Measurements from ENCODE around the gene FCHSD2. TPM values are rescaled to one million over a fixed set of nuclear protein-coding genes. Genes with fewer than 3 reads are reported as not detected.

The FCHSD2 gene
- total and polyA plus RNA-seq, 2 of the 13 experiments (the other 11 are each of a cell fraction or from before 2014, with no cell fraction given): 20.5 to 24.8 TPM

DNA sequence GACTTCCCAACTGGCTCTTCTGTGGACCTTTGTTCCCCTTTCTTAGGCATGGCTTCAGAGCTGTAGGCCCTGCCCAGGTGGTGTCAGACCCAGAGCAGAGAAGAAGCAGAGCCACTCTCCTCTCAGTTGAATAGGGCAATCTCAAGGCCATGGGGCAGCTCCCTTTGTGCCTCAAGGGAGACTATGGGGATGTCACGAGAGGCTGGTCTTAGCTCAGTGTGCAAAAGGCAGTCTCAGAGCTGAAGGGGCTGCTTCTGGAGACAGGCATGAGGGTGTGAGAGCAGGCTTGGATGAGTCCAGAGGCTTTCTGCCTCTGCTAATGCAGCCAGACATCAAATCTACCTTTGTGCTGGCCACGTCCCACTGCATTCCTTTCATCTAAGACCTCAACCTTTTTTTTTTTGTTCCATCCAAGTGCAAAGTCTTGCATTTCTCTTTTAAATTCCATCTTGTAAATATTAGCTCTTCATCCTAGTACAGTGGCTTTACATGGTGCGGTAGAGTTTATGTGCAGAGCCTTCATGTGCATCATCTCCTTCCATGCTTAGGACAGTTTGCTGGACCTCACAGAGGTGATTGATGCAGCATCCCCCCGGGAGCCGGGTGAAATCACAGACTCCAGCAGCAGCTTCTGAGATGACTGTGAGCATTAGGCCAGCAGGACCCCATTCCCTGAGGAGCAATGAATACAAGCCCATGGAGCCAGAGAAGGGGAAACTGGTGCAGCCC lies 34.2 kb upstream of the FCHSD2 start (continued):
- TF ChIP-seq, protein P1, sequence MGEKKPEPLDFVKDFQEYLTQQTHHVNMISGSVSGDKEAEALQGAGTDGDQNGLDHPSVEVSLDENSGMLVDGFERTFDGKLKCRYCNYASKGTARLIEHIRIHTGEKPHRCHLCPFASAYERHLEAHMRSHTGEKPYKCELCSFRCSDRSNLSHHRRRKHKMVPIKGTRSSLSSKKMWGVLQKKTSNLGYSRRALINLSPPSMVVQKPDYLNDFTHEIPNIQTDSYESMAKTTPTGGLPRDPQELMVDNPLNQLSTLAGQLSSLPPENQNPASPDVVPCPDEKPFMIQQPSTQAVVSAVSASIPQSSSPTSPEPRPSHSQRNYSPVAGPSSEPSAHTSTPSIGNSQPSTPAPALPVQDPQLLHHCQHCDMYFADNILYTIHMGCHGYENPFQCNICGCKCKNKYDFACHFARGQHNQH (CRISPR knock-in tag; IDR thresholded peaks at IDR 0.05): no peak
- TF ChIP-seq, protein P2, sequence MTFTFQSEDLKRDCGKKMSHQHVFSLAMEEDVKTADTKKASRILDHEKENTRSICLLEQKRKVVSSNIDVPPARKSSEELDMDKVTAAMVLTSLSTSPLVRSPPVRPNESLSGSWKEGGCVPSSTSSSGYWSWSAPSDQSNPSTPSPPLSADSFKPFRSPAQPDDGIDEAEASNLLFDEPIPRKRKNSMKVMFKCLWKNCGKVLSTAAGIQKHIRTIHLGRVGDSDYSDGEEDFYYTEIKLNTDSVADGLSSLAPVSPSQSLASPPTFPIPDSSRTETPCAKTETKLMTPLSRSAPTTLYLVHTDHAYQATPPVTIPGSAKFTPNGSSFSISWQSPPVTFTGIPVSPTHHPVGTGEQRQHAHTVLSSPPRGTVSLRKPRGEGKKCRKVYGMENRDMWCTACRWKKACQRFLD (CRISPR knock-in tag; IDR thresholded peaks at IDR 0.05; ENCODE audit: borderline replicate concordance): no peak
- TF ChIP-seq POLR2G (IDR thresholded peaks at IDR 0.05; ENCODE audit: low read depth, low read length): peak; percentile 68
- TF ChIP-seq ZNF713 (CRISPR knock-in tag; IDR thresholded peaks at IDR 0.05): no peak
- TF ChIP-seq, protein P3, sequence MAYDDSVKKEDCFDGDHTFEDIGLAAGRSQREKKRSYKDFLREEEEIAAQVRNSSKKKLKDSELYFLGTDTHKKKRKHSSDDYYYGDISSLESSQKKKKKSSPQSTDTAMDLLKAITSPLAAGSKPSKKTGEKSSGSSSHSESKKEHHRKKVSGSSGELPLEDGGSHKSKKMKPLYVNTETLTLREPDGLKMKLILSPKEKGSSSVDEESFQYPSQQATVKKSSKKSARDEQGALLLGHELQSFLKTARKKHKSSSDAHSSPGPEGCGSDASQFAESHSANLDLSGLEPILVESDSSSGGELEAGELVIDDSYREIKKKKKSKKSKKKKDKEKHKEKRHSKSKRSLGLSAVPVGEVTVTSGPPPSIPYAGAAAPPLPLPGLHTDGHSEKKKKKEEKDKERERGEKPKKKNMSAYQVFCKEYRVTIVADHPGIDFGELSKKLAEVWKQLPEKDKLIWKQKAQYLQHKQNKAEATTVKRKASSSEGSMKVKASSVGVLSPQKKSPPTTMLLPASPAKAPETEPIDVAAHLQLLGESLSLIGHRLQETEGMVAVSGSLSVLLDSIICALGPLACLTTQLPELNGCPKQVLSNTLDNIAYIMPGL (CRISPR knock-in tag; IDR thresholded peaks at IDR 0.05; ENCODE audit: borderline replicate concordance in 1 of 2, low read depth in 1 of 2): no peak
- peak; percentile 69; the same call in 1 of the 2 replicates for TF ChIP-seq TARDBP (CRISPR knock-in tag; IDR thresholded peaks at IDR 0.05)
- no peak for TF ChIP-seq NR2F2 (IDR thresholded peaks at IDR 0.05; ENCODE audit: borderline replicate concordance, low read depth)
- TF ChIP-seq, protein P4, sequence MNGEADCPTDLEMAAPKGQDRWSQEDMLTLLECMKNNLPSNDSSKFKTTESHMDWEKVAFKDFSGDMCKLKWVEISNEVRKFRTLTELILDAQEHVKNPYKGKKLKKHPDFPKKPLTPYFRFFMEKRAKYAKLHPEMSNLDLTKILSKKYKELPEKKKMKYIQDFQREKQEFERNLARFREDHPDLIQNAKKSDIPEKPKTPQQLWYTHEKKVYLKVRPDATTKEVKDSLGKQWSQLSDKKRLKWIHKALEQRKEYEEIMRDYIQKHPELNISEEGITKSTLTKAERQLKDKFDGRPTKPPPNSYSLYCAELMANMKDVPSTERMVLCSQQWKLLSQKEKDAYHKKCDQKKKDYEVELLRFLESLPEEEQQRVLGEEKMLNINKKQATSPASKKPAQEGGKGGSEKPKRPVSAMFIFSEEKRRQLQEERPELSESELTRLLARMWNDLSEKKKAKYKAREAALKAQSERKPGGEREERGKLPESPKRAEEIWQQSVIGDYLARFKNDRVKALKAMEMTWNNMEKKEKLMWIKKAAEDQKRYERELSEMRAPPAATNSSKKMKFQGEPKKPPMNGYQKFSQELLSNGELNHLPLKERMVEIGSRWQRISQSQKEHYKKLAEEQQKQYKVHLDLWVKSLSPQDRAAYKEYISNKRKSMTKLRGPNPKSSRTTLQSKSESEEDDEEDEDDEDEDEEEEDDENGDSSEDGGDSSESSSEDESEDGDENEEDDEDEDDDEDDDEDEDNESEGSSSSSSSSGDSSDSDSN (CRISPR knock-in tag; IDR thresholded peaks at IDR 0.05): no peak
- TF ChIP-seq CCAR2 (optimal IDR thresholded peaks at IDR 0.05; ENCODE audit: low read depth, low read length): no peak
- TF ChIP-seq ZNF333 (CRISPR knock-in tag; IDR thresholded peaks at IDR 0.05; ENCODE audit: borderline replicate concordance): no peak
- TF ChIP-seq IRF2 (CRISPR knock-in tag; IDR thresholded peaks at IDR 0.05): 0 out of 2 replicates have a peak, but pooled peaks have one; percentile 5
- TF ChIP-seq AKAP8 (CRISPR knock-in tag; IDR thresholded peaks at IDR 0.05): no peak
- TF ChIP-seq ZNF616 (CRISPR knock-in tag; IDR thresholded peaks at IDR 0.05; ENCODE audit: low read depth): 0 out of 2 replicates have a peak, but pooled peaks have one; percentile 37
- TF ChIP-seq BCL6 (CRISPR knock-in tag; IDR thresholded peaks at IDR 0.05): peak; percentile 25; the same call in 1 of the 2 replicates
- TF ChIP-seq SMAD1 (CRISPR knock-in tag; IDR thresholded peaks at IDR 0.05; ENCODE audit: borderline replicate concordance, low read depth): no peak
- TF ChIP-seq, protein P5, sequence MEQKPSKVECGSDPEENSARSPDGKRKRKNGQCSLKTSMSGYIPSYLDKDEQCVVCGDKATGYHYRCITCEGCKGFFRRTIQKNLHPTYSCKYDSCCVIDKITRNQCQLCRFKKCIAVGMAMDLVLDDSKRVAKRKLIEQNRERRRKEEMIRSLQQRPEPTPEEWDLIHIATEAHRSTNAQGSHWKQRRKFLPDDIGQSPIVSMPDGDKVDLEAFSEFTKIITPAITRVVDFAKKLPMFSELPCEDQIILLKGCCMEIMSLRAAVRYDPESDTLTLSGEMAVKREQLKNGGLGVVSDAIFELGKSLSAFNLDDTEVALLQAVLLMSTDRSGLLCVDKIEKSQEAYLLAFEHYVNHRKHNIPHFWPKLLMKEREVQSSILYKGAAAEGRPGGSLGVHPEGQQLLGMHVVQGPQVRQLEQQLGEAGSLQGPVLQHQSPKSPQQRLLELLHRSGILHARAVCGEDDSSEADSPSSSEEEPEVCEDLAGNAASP (CRISPR knock-in tag; IDR thresholded peaks at IDR 0.05; ENCODE audit: borderline replicate concordance): 0 out of 2 replicates have a peak, but pooled peaks have one; percentile 30
- no peak for TF ChIP-seq ZSCAN20 (CRISPR knock-in tag; IDR thresholded peaks at IDR 0.05; ENCODE audit: borderline replicate concordance)
- TF ChIP-seq FOSL2 (CRISPR knock-in tag; IDR thresholded peaks at IDR 0.05): no peak; the same call in 1 of the 2 replicates
- TF ChIP-seq ZNF883 (CRISPR knock-in tag; IDR thresholded peaks at IDR 0.05; ENCODE audit: not compliant biosample characterization): no peak
- no peak for TF ChIP-seq KDM1A (CRISPR knock-in tag; IDR thresholded peaks at IDR 0.05)
